HepG2 (cell line): ENCODE results near the gene VWA7. TPM values are rescaled to one million over a fixed set of nuclear protein-coding genes. Genes with fewer than 3 reads are reported as not detected.

Source experiments
- GATAD2A ChIP-seq: IDR thresholded peaks from 2 replicates; pipeline ENCODE4 v1.6.1; 2016
- NFATC3 ChIP-seq: sonication (generic); formaldehyde crosslinking; IDR thresholded peaks from 2 replicates; pipeline ENCODE4 v1.5.1; 2020; ENCODE audit warnings: mild to moderate bottlenecking, missing genetic modification reagents
- ZNF160 ChIP-seq: sonication (generic); formaldehyde crosslinking; IDR thresholded peaks from 2 replicates; pipeline ENCODE4 v1.8.0; 2022; ENCODE audit warnings: mild to moderate bottlenecking, inconsistent platforms, missing genetic modification reagents
- ZNF253 ChIP-seq: sonication (generic); formaldehyde crosslinking; IDR thresholded peaks from 2 replicates; pipeline ENCODE4 v1.8.0; 2022; ENCODE audit warnings: mild to moderate bottlenecking, missing genetic modification reagents, borderline replicate concordance
- ZNF263 ChIP-seq: sonication (generic); formaldehyde crosslinking; IDR thresholded peaks from 2 replicates; pipeline ENCODE4 v1.4.0; 2020; ENCODE audit warnings: missing genetic modification reagents
- ZNF430 ChIP-seq: sonication (generic); formaldehyde crosslinking; IDR thresholded peaks from 2 replicates; pipeline ENCODE4 v1.9.0; 2021; ENCODE audit warnings: mild to moderate bottlenecking, missing genetic modification reagents
- ZNF776 ChIP-seq: sonication (generic); formaldehyde crosslinking; IDR thresholded peaks from 2 replicates; pipeline ENCODE4 v1.4.0; 2020; ENCODE audit warnings: mild to moderate bottlenecking, missing genetic modification reagents
- ZNF781 ChIP-seq: sonication (generic); formaldehyde crosslinking; IDR thresholded peaks from 2 replicates; pipeline ENCODE4 v1.5.1; 2020; ENCODE audit warnings: borderline replicate concordance, mild to moderate bottlenecking, missing genetic modification reagents; ENCODE audit errors: not compliant biosample characterization
- ZNF879 ChIP-seq: sonication (generic); formaldehyde crosslinking; IDR thresholded peaks from 2 replicates; pipeline ENCODE4 v1.8.1; 2023; ENCODE audit warnings: missing genetic modification reagents
- polyA plus RNA-seq, 8 experiments: library from polyadenylated mRNA; depleted of rRNA in 3 of 8; stranded (reverse) in 7 of 8; unstranded in 1 of 8; fragments of >200 nt; fragmentation: Illumina TruSeq in 4 of 8; extraction: Trizol in 4 of 8; gene quantifications; 2 replicates each; pipeline versions ENCODE4 v1.2.1 to v1.2.3, GENCODE V29; 2011 to 2016; ENCODE audit warnings: low read depth in 4 of 8, missing spikeins in 1 of 8, mixed read lengths in 1 of 8; ENCODE audit not compliant: insufficient read depth in 1 of 8
- total RNA-seq, 5 experiments: library from RNA; depleted of rRNA; stranded (reverse); fragments of >200 nt; fragmentation: Illumina TruSeq; extraction: Trizol; gene quantifications; 2 replicates each; pipeline ENCODE4 v1.2.3, GENCODE V29; 2016; ENCODE audit warnings: low read depth in 1 of 5
- TF ChIP-seq, protein P1 (sequence below): sonication (generic); formaldehyde crosslinking; conservative IDR thresholded peaks from 2 replicates; pipeline ENCODE4 v1.4.0; 2020; ENCODE audit warnings: missing genetic modification reagents
- TF ChIP-seq, protein P2 (sequence below): sonication (generic); formaldehyde crosslinking; IDR thresholded peaks from 2 replicates; pipeline ENCODE4 v1.4.0; 2020; ENCODE audit warnings: missing genetic modification reagents
- TF ChIP-seq, protein P3 (sequence below): sonication (generic); formaldehyde crosslinking; IDR thresholded peaks from 2 replicates; pipeline ENCODE4; 2020; ENCODE audit warnings: missing genetic modification reagents, mild to moderate bottlenecking, borderline replicate concordance
- TF ChIP-seq, protein P4 (sequence below): IDR thresholded peaks from 2 replicates; pipeline ENCODE4 v1.6.1; 2016; ENCODE audit warnings: low read depth, borderline replicate concordance
- TF ChIP-seq, protein P5 (sequence below): IDR thresholded peaks from 2 replicates; pipeline ENCODE4 v1.4.0; 2020; ENCODE audit warnings: mild to moderate bottlenecking, missing genetic modification reagents
- TF ChIP-seq, protein P6 (sequence below), 2 experiments: IDR thresholded peaks; 2 replicates each; pipeline ENCODE4 v1.6.1; 2011 to 2012; ENCODE audit warnings: low read length in 2 of 2, borderline replicate concordance in 1 of 2, low read depth in 1 of 2, mild to moderate bottlenecking in 1 of 2, moderate library complexity in 1 of 2

The VWA7 gene
- total and polyA plus RNA-seq, 2 of the 13 experiments (the other 11 are each of a cell fraction or from before 2014, with no cell fraction given) = 0.86 to 3.3 TPM

DNA sequence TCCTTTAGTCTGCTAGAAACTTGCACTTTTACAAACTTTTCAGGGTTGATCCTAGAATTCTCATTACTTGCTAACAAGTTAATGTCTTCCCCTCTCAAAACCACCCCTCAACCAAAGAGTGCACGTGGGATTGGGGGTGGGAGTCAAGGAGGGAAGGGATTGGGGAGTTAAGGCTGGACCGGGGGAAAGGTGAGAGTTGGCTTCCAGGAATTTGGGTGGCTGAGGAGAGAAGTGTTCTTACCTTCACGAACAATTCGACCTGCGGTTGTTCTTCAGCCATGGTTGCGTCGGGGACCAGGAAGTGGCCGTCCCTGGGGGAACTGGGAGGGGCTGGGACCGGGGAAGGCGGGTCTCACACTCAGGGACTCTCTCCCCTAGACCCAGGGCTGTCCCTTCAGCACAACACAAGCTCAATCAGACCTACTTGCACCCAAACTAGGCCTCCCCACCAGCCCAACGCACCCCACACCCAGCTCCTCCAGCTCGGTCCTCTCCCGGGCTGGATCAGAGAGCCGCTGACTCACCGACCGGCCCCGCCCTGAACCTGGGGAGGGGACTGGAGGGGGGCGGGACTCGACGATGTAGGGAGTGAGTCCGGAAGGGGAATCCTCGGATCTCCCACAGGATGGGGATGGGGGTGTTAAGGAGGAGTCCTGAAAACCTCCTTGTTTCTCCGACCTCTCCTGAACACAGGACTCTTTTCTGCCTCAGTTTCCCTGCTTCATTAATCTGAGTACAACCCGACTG is 40.9 kb downstream of the VWA7 start, which contains the start of gene CLIC1 (continued):
- TF ChIP-seq, protein P1, sequence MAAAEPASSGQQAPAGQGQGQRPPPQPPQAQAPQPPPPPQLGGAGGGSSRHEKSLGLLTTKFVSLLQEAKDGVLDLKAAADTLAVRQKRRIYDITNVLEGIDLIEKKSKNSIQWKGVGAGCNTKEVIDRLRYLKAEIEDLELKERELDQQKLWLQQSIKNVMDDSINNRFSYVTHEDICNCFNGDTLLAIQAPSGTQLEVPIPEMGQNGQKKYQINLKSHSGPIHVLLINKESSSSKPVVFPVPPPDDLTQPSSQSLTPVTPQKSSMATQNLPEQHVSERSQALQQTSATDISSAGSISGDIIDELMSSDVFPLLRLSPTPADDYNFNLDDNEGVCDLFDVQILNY (CRISPR knock-in tag) = 0 out of 2 replicates have a peak, but pooled peaks have one; percentile 14
- TF ChIP-seq, protein P2, sequence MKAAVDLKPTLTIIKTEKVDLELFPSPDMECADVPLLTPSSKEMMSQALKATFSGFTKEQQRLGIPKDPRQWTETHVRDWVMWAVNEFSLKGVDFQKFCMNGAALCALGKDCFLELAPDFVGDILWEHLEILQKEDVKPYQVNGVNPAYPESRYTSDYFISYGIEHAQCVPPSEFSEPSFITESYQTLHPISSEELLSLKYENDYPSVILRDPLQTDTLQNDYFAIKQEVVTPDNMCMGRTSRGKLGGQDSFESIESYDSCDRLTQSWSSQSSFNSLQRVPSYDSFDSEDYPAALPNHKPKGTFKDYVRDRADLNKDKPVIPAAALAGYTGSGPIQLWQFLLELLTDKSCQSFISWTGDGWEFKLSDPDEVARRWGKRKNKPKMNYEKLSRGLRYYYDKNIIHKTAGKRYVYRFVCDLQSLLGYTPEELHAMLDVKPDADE (CRISPR knock-in tag) = no peak
- no peak; the same call in 1 of the 2 replicates for TF ChIP-seq ZNF160 (CRISPR knock-in tag)
- TF ChIP-seq, protein P3, sequence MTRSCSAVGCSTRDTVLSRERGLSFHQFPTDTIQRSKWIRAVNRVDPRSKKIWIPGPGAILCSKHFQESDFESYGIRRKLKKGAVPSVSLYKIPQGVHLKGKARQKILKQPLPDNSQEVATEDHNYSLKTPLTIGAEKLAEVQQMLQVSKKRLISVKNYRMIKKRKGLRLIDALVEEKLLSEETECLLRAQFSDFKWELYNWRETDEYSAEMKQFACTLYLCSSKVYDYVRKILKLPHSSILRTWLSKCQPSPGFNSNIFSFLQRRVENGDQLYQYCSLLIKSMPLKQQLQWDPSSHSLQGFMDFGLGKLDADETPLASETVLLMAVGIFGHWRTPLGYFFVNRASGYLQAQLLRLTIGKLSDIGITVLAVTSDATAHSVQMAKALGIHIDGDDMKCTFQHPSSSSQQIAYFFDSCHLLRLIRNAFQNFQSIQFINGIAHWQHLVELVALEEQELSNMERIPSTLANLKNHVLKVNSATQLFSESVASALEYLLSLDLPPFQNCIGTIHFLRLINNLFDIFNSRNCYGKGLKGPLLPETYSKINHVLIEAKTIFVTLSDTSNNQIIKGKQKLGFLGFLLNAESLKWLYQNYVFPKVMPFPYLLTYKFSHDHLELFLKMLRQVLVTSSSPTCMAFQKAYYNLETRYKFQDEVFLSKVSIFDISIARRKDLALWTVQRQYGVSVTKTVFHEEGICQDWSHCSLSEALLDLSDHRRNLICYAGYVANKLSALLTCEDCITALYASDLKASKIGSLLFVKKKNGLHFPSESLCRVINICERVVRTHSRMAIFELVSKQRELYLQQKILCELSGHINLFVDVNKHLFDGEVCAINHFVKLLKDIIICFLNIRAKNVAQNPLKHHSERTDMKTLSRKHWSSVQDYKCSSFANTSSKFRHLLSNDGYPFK (CRISPR knock-in tag) = 0 out of 2 replicates have a peak, but pooled peaks have one; percentile 22
- no peak for TF ChIP-seq ZNF253 (CRISPR knock-in tag)
- no peak for TF ChIP-seq NFATC3 (CRISPR knock-in tag)
- TF ChIP-seq ZNF430 (CRISPR knock-in tag) = peak; percentile 67; the same call in 1 of the 2 replicates
- TF ChIP-seq ZNF879 (CRISPR knock-in tag) = 0 out of 2 replicates have a peak, but pooled peaks have one; percentile 78
- no peak for TF ChIP-seq ZNF776 (CRISPR knock-in tag)
- no peak for TF ChIP-seq ZNF781 (CRISPR knock-in tag)
- TF ChIP-seq, protein P4, sequence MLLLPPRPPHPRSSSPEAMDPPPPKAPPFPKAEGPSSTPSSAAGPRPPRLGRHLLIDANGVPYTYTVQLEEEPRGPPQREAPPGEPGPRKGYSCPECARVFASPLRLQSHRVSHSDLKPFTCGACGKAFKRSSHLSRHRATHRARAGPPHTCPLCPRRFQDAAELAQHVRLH (CRISPR knock-in tag) = peak; percentile 65
- TF ChIP-seq, protein P5, sequence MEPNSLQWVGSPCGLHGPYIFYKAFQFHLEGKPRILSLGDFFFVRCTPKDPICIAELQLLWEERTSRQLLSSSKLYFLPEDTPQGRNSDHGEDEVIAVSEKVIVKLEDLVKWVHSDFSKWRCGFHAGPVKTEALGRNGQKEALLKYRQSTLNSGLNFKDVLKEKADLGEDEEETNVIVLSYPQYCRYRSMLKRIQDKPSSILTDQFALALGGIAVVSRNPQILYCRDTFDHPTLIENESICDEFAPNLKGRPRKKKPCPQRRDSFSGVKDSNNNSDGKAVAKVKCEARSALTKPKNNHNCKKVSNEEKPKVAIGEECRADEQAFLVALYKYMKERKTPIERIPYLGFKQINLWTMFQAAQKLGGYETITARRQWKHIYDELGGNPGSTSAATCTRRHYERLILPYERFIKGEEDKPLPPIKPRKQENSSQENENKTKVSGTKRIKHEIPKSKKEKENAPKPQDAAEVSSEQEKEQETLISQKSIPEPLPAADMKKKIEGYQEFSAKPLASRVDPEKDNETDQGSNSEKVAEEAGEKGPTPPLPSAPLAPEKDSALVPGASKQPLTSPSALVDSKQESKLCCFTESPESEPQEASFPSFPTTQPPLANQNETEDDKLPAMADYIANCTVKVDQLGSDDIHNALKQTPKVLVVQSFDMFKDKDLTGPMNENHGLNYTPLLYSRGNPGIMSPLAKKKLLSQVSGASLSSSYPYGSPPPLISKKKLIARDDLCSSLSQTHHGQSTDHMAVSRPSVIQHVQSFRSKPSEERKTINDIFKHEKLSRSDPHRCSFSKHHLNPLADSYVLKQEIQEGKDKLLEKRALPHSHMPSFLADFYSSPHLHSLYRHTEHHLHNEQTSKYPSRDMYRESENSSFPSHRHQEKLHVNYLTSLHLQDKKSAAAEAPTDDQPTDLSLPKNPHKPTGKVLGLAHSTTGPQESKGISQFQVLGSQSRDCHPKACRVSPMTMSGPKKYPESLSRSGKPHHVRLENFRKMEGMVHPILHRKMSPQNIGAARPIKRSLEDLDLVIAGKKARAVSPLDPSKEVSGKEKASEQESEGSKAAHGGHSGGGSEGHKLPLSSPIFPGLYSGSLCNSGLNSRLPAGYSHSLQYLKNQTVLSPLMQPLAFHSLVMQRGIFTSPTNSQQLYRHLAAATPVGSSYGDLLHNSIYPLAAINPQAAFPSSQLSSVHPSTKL (CRISPR knock-in tag) = peak; percentile 78
- TF ChIP-seq, protein P6, sequence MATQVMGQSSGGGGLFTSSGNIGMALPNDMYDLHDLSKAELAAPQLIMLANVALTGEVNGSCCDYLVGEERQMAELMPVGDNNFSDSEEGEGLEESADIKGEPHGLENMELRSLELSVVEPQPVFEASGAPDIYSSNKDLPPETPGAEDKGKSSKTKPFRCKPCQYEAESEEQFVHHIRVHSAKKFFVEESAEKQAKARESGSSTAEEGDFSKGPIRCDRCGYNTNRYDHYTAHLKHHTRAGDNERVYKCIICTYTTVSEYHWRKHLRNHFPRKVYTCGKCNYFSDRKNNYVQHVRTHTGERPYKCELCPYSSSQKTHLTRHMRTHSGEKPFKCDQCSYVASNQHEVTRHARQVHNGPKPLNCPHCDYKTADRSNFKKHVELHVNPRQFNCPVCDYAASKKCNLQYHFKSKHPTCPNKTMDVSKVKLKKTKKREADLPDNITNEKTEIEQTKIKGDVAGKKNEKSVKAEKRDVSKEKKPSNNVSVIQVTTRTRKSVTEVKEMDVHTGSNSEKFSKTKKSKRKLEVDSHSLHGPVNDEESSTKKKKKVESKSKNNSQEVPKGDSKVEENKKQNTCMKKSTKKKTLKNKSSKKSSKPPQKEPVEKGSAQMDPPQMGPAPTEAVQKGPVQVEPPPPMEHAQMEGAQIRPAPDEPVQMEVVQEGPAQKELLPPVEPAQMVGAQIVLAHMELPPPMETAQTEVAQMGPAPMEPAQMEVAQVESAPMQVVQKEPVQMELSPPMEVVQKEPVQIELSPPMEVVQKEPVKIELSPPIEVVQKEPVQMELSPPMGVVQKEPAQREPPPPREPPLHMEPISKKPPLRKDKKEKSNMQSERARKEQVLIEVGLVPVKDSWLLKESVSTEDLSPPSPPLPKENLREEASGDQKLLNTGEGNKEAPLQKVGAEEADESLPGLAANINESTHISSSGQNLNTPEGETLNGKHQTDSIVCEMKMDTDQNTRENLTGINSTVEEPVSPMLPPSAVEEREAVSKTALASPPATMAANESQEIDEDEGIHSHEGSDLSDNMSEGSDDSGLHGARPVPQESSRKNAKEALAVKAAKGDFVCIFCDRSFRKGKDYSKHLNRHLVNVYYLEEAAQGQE (IDR thresholded peaks at IDR 0.05; ENCODE audit: borderline replicate concordance in 1 of 2, low read depth in 1 of 2, low read length in 2 of 2) = 0 out of 4 replicates have a peak, but pooled peaks of 1 of the 2 experiments have one; percentile 17
- TF ChIP-seq GATAD2A (CRISPR knock-in tag) = peak; percentile 73
- TF ChIP-seq ZNF263 (CRISPR knock-in tag) = peak; percentile 86
